ENCODE results near the gene SLC1A3.

GRCh38 chr5:36576721-36577120, 29.7 kb upstream of the SLC1A3 start:
- TF ChIP-seq CTCF (IDR thresholded peaks at IDR 0.05; ENCODE audit: low read depth, low read length) = no peak
- TF ChIP-seq MYC (IDR thresholded peaks at IDR 0.05; ENCODE audit: low read depth, low read length) = no peak
- no peak for TF ChIP-seq POLR2A (IDR thresholded peaks at IDR 0.05; ENCODE audit: extremely low read depth, insufficient read length)

Data from NB4 (cell line).